ENCODE measurements around the gene DUSP28. TPM values are rescaled to one million over a fixed set of nuclear protein-coding genes. Genes with fewer than 3 reads are reported as not detected.
A peak's percentile ranks its signal among the peaks of the same experiment; 100 is the strongest.

DUSP28 gene
- total RNA-seq, 2 donors from 2014 or later, result 3.9 to 5.3 TPM

- peak overlapping the region; percentile 85 to 89 for H3K9ac ChIP-seq (ENCODE audit: low read depth in 2 of 2, low read length in 2 of 2)
- no peak for TF ChIP-seq CTCF (IDR thresholded peaks at IDR 0.05)
- no peaks in the 10 kb centered on the region for H3K36me3 ChIP-seq
- H3K27ac ChIP-seq, result no peak overlapping the region
- H3K9me3 ChIP-seq, result no peaks in the 10 kb centered on the region
- no peak for DNase-seq
- intact Hi-C loops (cut with DNase I), result no loop called here
- peaks cover 15% of the 10 kb centered on the region for H3K4me1 ChIP-seq
- H3K27me3 ChIP-seq, result no peaks in the 10 kb centered on the region
- H3K4me3 ChIP-seq, result peak overlapping the region; percentile 99
These were observed 24.9 kb downstream of the DUSP28 start for GRCh38 chr2:240585101-240585500.

GRCh38 chr2:240585681-240586197 lies 25.6 kb downstream of the DUSP28 start:
- Histone ChIP-seq H3K36me3 (no peaks in the 10 kb centered on the region), H3K9ac (ENCODE audit: low read depth in 2 of 2, low read length in 2 of 2) (peak overlapping the region; percentile 85 to 89), H3K4me1 (peaks cover 15% of the 10 kb centered on the region), H3K9me3 (no peaks in the 10 kb centered on the region), H3K27me3 (no peaks in the 10 kb centered on the region), H3K4me3 (peak overlapping the region; percentile 99), H3K27ac (peak overlapping the region; percentile 96)
- no peak for TF ChIP-seq CTCF (IDR thresholded peaks at IDR 0.05)
- DNase-seq, result no peak
- intact Hi-C loops (cut with DNase I), result no loop called here

- TF ChIP-seq CTCF (IDR thresholded peaks at IDR 0.05), result no peak
- peak; percentile 98 for DNase-seq
- H3K4me3 ChIP-seq, result peak within 1 kb of the TSS; percentile 99
- H3K4me1 ChIP-seq, result peaks cover 15% of the 10 kb centered on the region
- intact Hi-C loops (cut with DNase I), result no loop called here
- peak within 1 kb of the TSS; percentile 96 for H3K27ac ChIP-seq
- no peaks in the 10 kb centered on the region for H3K27me3 ChIP-seq
- peak within 1 kb of the TSS; percentile 87 to 89 for H3K9ac ChIP-seq (ENCODE audit: low read depth in 2 of 2, low read length in 2 of 2)
- no peaks in the 10 kb centered on the region for H3K36me3 ChIP-seq
- H3K9me3 ChIP-seq, result no peaks in the 10 kb centered on the region
These were observed 26.2 kb downstream of the DUSP28 start, which contains the start of gene CAPN10 for GRCh38 chr2:240586198-240586918. TSS of gene CAPN10 (plus strand) at chr2:240586734. CDS start at chr2:240586912, 178 bp downstream.

- Histone ChIP-seq H3K4me1 (peaks cover 15% of the 10 kb centered on the region), H3K27ac (peak overlapping the region; percentile 96), H3K4me3 (peak overlapping the region; percentile 99), H3K9ac (ENCODE audit: low read depth in 2 of 2, low read length in 2 of 2) (peak overlapping the region; percentile 87 to 89), H3K9me3 (no peaks in the 10 kb centered on the region), H3K36me3 (peaks cover 4% of the 10 kb centered on the region), H3K27me3 (no peaks in the 10 kb centered on the region)
- TF ChIP-seq CTCF (IDR thresholded peaks at IDR 0.05), result no peak
- peak; percentile 72 for DNase-seq
- intact Hi-C loops (cut with DNase I), result no loop called here
These were observed 27.0 kb downstream of the DUSP28 start for GRCh38 chr2:240586919-240587800.

GRCh38 chr2:240588006-240588655 lies 28.0 kb downstream of the DUSP28 start:
- H3K9me3 ChIP-seq, result no peaks in the 10 kb centered on the region
- intact Hi-C loops (cut with DNase I), result no loop called here
- no peak for DNase-seq
- no peak for TF ChIP-seq CTCF (IDR thresholded peaks at IDR 0.05)
- no peak overlapping the region for H3K27ac ChIP-seq
- no peaks in the 10 kb centered on the region for H3K27me3 ChIP-seq
- peaks cover 15% of the 10 kb centered on the region for H3K4me1 ChIP-seq
- peak overlapping the region in 1 of 2 donors; percentile 33 for H3K9ac ChIP-seq (ENCODE audit: low read depth in 2 of 2, low read length in 2 of 2)
- peaks cover 6% of the 10 kb centered on the region for H3K36me3 ChIP-seq
- no peak overlapping the region for H3K4me3 ChIP-seq
